ENCODE measurements around the gene CDT1.
"Not testable (repeated sequence)": the region's sequence is repeated elsewhere in the genome, so short reads cannot be mapped to it uniquely, and the experiment has no call there.

CDT1 gene

DNA sequence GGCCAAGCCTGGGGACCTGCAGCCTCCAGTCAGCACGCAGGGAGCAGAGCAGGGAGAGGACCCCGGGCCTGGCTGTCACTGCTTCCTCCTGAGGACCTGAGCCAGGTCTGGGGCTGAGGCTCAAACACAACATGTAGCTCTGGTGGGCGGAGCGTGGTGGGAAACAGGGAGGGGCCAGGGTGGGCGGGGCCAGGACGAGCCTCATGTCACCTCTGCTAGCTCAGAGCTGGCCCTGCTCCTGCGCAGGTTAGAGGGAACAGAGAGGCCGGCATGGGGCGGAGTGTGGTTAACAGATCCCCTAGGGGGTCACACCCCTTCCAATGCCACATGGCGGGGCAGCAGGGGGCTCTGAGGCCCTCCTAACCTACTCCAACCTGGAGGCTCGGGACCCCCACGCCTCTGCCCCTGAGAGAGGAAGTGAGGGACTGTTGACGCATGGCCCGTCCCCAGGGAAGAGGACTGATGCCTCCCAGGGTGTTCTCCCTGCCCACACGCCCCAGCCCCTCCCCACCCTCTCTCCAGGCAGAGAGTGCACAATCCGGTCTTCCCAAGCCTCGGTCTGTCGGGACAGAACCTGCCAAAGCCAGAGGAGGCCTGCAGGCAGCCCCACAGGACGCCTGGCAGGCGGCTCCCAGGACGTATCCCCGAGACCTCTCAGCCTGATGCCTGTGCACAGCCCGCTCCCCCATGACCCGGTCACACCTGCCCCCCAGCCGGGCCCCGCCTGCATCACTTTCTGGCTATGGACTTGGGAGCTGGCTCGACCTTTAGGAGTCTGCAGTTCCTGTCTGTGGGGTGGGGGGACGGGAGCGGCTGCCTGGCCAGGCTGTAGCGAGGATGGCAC lies 33.8 kb upstream of the CDT1 start:
- no peak for FAIRE-seq

- FAIRE-seq: no peak
Measured at GRCh38 chr16:88770461-88771293, 32.9 kb upstream of the CDT1 start.

DNA sequence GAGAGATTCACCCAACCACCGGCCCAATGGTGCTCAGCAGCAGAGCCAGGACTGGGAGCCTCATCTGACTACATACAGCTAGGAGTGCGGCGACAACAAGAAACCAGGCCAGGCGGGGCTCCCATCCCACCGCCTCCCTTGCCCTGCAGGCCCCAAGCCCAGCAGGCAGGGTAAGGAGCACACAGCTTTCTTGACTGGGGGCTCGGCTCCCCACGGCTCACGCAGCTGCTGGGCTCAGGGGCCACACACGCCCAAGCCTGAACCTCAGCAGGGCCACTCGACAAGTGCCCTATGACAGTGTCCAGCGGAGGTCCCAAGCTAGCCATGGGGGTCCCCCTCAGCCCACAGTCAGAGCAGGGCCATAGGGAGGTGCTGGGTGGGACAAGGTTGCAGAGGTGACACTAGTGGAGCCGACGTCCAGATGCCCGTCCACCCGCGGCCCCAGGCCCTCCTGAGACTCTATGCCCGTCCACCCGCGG lies 32.3 kb upstream of the CDT1 start:
- no peak for FAIRE-seq

DNA sequence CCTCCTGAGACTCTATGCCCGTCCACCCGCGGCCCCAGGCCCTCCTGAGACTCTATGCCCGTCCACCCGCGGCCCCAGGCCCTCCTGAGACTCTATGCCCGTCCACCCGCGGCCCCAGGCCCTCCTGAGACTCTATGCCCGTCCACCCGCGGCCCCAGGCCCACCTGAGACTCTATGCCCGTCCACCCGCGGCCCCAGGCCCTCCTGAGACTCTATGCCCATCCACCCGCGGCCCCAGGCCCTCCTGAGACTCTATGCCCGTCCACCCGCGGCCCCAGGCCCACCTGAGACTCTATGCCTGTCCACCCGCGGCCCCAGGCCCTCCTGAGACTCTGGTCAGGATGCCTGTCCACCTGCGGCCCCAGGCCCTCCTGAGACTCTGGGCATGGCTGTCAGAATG lies 31.8 kb upstream of the CDT1 start:
- not testable (repeated sequence) for FAIRE-seq

GRCh38 chr16:88772871-88773811 lies 30.4 kb upstream of the CDT1 start:
- no peak for FAIRE-seq

GRCh38 chr16:88773812-88774291 lies 29.7 kb upstream of the CDT1 start:
- no peak for FAIRE-seq

DNA sequence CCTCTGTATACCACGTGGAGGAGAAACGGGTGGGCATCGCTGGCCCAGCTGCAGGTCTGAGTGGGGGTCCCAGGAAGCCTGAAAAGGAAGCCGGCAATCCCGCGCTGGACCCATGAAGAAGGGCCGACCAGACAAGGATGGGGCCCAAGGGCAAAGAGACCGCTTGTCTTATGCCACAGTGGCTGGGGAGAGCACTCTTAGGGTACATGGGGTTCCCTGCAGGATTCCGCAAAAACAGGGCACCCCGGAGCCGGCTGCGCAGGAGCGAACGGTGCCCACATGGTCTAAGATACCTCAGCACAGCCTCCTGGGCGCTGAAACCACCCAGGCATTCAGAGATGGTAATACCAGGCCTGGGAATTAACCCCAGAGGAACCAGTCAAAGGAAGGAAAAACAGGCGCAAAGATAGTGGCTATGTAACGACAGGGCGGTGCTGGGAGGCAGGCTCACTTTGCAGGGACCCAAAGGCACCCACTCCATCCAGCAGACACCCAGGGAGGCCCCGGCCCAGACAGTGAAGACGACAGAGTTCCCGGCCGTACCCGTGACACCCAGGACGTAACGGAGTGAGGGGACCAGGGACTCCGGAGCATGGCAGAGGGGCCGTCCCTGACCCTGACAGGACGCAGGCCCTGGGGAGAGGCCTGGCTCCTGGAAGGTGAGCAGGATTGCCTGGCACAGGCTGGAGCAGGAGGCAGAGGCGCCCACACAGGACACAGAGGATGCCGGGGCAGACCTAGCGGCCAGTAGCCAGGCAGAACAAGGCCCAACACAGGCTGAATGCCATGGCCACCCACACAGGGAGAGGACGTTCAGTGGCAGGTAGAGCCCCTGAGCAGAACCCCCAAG lies 28.8 kb upstream of the CDT1 start:
- no peak for FAIRE-seq

DNA sequence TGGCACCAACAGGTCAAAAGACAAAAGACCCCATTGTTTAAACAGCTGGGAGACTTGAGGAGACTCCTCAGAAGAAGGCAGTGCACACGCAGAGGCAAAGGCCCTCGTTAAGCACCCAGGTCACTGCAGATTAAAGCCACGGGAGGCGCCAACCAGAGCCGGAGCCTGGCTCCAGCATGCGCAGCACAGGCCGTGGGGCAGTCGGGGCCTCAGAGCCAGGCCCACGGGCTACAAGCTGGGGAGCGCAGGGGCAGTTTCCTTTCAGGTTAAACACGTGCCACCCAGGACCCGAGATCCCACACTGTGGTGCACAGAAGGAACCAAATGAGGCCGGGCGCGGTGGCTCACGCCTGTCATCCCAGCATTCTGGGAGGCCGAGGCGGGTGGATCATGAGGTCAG lies 27.8 kb upstream of the CDT1 start:
- no peak for FAIRE-seq

DNA sequence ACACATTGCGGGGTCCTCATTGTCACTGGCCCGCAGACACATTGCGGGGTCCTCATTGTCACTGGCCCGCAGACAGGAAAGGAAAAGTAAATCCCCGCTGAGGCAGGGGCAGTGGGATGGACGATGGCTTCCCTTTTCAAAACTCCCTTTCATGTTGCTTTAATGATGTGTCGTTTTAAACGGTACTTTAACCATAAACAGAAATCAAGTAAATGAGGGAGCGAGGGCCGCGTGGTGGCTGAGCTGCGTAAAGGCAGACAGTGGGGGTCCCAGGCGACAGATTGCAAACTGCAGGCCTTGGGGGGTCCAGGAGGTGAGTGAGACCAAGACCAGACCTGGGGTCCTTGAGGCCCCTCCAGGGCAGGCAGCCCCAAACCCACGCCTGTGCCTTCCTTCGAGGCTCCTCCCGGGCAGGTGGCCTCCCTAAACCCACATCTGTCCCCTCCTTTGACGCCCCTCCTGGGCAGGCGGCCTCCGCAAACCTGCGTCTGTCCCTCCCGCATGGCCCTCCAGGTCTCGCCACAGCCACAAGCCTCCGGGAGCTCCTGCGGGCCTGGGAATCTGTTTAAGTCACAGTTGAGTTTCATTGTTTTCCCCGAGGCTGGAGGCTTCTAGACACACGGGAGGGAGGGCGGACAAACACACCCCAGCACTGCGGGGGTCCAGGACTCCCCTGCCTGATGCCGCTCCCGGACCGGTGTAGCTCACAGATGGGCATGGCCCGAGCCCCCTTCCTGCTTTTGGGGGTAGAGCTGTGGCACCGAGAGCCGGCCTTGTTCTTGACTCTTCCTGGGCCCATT lies 25.9 kb upstream of the CDT1 start:
- no peak for FAIRE-seq

GRCh38 chr16:88778271-88778525 lies 25.4 kb upstream of the CDT1 start:
- FAIRE-seq: no peak

DNA sequence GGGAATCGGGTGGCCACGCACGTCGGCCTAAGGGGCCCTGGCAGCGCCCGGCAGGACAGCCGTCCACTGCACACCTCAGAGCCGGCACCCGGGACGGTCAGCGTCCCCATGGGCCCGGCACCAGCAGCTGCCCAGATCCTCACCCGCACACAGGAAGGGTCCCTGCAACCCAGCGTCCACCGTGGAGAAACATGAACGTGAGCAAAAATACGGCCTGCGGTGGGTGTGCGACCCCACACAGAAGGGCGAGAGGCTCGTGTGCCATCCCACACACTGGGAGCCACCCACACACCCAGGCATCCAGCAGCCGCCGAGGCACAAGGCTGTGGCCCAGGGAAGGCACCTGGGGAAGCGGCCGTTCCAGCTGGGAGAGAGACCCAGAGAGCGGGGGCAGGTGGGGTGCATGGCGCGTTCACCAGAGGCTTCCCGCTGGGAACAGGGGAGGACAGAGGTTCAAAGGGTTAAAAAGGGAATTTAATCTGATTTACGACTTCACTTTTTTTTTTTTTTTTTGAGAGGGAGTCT lies 25.0 kb upstream of the CDT1 start:
- no peak for FAIRE-seq

GRCh38 chr16:88779406-88780141 lies 24.0 kb upstream of the CDT1 start:
- FAIRE-seq: no peak

DNA sequence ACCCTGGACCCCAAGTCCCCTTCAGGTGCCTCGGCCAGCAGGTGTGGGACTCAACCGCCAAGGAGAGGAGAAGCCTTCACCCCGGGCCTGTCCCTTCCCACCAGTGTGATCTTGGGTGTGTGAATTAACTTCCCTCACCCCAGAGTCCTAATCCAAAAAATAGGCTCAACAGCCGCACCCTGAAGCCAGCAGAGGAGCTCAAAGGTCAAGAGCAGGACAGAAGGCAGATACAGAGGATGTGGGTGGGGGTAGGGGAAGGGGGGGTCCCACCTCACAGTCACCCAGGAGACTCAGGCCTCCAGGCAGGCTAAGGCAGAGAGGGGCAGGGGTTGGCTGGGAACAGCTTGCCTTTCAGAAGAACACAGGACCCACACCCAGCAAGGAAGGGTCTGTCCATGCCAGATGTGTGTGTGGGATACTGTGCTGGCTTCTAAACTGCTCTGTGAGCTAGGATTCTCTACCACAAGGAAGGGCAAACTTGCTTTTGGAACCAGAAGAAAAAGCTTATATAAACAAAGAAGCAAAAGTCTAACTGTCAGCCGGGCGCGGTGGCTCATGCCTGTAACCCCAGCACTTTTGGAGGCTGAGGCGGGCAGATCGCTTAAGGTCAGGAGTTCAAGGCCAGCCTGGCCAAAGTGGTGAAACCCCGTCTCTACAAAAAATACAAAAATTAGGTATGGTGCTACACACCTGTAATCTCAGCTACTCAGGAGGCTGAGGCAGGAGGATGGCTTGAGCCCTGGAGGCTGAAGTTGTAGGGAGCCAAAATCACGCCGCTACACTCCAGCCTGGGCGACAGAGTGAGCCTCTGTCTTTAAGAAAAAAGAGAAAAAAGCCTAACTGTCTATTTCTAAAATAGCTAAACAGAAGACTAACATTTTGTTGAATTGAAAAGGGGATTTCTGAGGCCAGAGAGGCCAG lies 23.2 kb upstream of the CDT1 start:
- FAIRE-seq: no peak

DNA sequence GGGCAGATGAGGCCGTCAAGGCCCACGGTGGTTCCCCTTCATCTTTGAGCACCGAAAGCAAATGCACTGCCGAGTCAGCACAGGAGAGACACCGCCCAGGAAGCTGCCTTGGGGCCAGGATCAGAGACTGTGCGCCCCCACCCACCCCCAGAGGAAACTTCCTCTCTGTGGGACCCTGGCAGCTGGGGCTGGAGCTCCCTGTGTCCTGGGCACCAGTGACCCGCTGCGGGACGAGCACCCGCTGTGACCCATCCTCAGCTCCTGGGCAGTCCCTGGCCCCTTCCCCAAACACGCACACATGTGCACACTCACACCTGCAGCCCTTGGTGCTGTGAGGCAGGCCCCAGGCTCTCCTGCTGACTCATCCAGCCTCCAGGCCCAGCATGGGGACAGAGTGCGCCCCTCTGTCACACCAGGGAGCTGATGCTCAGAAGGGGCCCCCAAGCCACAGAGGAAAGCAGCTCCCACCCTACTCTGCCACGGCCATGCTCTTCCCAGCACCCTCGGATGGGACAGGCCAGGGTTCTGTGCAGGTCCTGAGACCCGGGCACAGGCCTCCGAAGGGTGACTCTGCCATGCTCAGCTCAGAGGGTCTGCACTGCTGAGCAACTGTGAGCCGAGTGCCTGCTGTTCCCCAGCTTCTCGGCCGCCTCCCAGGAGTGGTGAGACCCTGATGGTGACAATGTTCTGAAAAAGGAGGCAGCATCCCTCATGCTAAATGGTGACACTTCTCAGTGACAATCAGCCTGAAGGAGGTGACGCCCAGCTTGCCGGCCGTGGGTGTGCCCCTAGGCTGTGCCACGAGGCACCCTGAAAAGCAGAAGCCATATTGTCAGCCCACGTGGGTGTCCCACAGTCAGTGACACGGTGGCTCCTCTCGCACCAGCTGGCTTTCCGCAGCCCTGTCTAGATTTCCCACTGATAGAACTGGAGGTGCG lies 22.2 kb upstream of the CDT1 start:
- FAIRE-seq: no peak

DNA sequence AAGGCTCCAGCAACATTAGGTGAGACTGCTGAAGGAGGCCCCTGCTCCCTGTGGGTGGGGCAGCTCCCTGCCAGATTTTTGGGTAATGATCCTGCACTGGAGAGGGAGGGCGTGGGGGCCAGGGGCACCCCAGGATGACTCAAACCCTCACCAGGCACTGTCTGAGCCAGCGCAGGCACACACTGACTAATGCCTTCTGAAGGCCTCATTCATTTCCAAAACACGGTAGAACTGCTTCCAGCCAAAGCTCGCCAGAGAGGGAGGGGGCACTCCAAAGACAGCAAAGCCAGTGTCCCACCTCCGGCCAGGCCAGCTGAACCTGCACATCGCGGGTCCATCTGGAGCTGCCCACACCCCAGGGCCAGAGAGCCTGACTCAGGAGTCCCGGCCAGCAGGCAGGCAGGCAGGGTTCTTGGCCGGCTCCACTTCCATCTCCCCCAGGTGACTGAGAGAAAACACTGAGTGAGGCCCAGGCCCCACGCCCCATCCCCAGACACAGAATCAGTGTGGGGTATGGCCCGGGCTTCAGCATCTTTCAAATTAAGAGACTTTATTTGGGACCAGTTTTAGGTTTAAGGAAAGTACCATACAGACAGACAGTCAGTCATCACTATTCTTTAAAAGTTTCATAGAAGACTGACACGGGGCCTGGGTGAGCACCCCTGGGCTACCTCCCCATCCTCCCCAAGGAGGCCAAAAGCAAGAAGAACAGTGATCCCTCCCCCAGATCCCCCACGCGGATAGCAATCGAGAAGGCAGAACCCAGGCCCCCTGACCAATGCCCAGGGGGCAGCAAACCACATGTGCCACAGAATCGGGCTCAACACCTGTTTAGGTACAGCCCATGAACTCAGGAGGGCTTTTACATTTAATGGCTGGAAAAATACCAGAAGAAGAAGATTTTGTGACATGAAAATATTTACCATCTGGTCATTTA lies 20.9 kb upstream of the CDT1 start:
- FAIRE-seq: no peak

- no peak for FAIRE-seq
Measured at GRCh38 chr16:88783391-88784073, 20.1 kb upstream of the CDT1 start.

All from colon (tissue), 2 donors.